Measurements from ENCODE around the gene KCNAB1. TPM values are rescaled to one million over a fixed set of nuclear protein-coding genes. Genes with fewer than 3 reads are reported as not detected.

KCNAB1 gene
- total RNA-seq, 2 experiments from 2014 or later = not detected

GRCh38 chr3:156443079-156443478 is 322.7 kb downstream of the KCNAB1 start:
- ChIA-PET CTCF (ENCODE audit: unreplicated experiment) (no interaction called here), POLR2A (interaction anchor here (0.5 to 0.7 kb wide), 2 partner anchors 33 to 311 kb away, joined by 6 read pairs; no protein-coding TSS in a partner anchor)
- H3K36me3 ChIP-seq (ENCODE audit: insufficient read depth, low read length) = no peaks in the 10 kb centered on the region
- no peaks in the 10 kb centered on the region for H3K9me3 ChIP-seq (ENCODE audit: low read length)
- no peaks in the 10 kb centered on the region for H3K79me2 ChIP-seq (ENCODE audit: insufficient read depth, low read depth, low read length)
- no peaks in the 10 kb centered on the region for H3K9me2 ChIP-seq (ENCODE audit: insufficient read depth, low read length)
- H3K4me3 ChIP-seq (ENCODE audit: low read depth, low read length, poor library complexity, severe bottlenecking) = no peak overlapping the region
- DNase-seq (ENCODE audit: low spot score) = no peak
- H2AFZ ChIP-seq (ENCODE audit: low read length) = no peak overlapping the region
- no peaks in the 10 kb centered on the region for H3K4me1 ChIP-seq (ENCODE audit: insufficient read depth, low read length, poor library complexity, severe bottlenecking)
- no TSS peak for BruUV-seq (replicated peaks)
- H3K27ac ChIP-seq (ENCODE audit: low read depth, low read length, poor library complexity, severe bottlenecking) = no peak overlapping the region
- H4K20me1 ChIP-seq (ENCODE audit: insufficient read depth, low read length) = no peaks in the 10 kb centered on the region
- TF ChIP-seq EZH2phosphoT487 (IDR thresholded peaks at IDR 0.05; ENCODE audit: borderline replicate concordance, low read depth, low read length) = no peak
- no peak for TF ChIP-seq CTCF (conservative IDR thresholded peaks at IDR 0.05; ENCODE audit: low read length)
- intact Hi-C loops (cut with micrococcal nuclease; ENCODE audit: unreplicated experiment) = no loop called here
- H3K4me2 ChIP-seq (ENCODE audit: low read length) = no peak overlapping the region

- ChIA-PET POLR2A (no interaction called here), CTCF (ENCODE audit: unreplicated experiment) (no interaction called here)
- H3K4me1 ChIP-seq (ENCODE audit: insufficient read depth, low read length, poor library complexity, severe bottlenecking) = no peaks in the 10 kb centered on the region
- no peak overlapping the region for H3K27ac ChIP-seq (ENCODE audit: low read depth, low read length, poor library complexity, severe bottlenecking)
- no peaks in the 10 kb centered on the region for H3K9me2 ChIP-seq (ENCODE audit: insufficient read depth, low read length)
- intact Hi-C loops (cut with micrococcal nuclease; ENCODE audit: unreplicated experiment) = no loop called here
- no peaks in the 10 kb centered on the region for H3K9me3 ChIP-seq (ENCODE audit: low read length)
- no peaks in the 10 kb centered on the region for H3K79me2 ChIP-seq (ENCODE audit: insufficient read depth, low read depth, low read length)
- no TSS peak for BruUV-seq (replicated peaks)
- no peak for DNase-seq (ENCODE audit: low spot score)
- no peaks in the 10 kb centered on the region for H4K20me1 ChIP-seq (ENCODE audit: insufficient read depth, low read length)
- H3K4me3 ChIP-seq (ENCODE audit: low read depth, low read length, poor library complexity, severe bottlenecking) = no peak overlapping the region
- H3K4me2 ChIP-seq (ENCODE audit: low read length) = no peak overlapping the region
- H2AFZ ChIP-seq (ENCODE audit: low read length) = no peak overlapping the region
- TF ChIP-seq EZH2phosphoT487 (IDR thresholded peaks at IDR 0.05; ENCODE audit: borderline replicate concordance, low read depth, low read length) (no peak), CTCF (conservative IDR thresholded peaks at IDR 0.05; ENCODE audit: low read length) (no peak)
- H3K36me3 ChIP-seq (ENCODE audit: insufficient read depth, low read length) = no peaks in the 10 kb centered on the region
Observed at GRCh38 chr3:156445117-156446090, 325.0 kb downstream of the KCNAB1 start.

- BruUV-seq (replicated peaks) = no TSS peak
- Histone ChIP-seq H3K4me2 (ENCODE audit: low read length) (no peak overlapping the region), H3K79me2 (ENCODE audit: insufficient read depth, low read depth, low read length) (no peaks in the 10 kb centered on the region), H3K9me3 (ENCODE audit: low read length) (no peaks in the 10 kb centered on the region), H3K9me2 (ENCODE audit: insufficient read depth, low read length) (no peaks in the 10 kb centered on the region), H3K4me1 (ENCODE audit: insufficient read depth, low read length, poor library complexity, severe bottlenecking) (no peaks in the 10 kb centered on the region), H4K20me1 (ENCODE audit: insufficient read depth, low read length) (no peaks in the 10 kb centered on the region), H2AFZ (ENCODE audit: low read length) (no peak overlapping the region), H3K27ac (ENCODE audit: low read depth, low read length, poor library complexity, severe bottlenecking) (no peak overlapping the region), H3K4me3 (ENCODE audit: low read depth, low read length, poor library complexity, severe bottlenecking) (no peak overlapping the region), H3K36me3 (ENCODE audit: insufficient read depth, low read length) (no peaks in the 10 kb centered on the region)
- intact Hi-C loops (cut with micrococcal nuclease; ENCODE audit: unreplicated experiment) = no loop called here
- no peak for TF ChIP-seq EZH2phosphoT487 (IDR thresholded peaks at IDR 0.05; ENCODE audit: borderline replicate concordance, low read depth, low read length)
- peak; percentile 68 for TF ChIP-seq CTCF (conservative IDR thresholded peaks at IDR 0.05; ENCODE audit: low read length)
- peak; percentile 36 for DNase-seq (ENCODE audit: low spot score)
- ChIA-PET CTCF (ENCODE audit: unreplicated experiment) (no interaction called here), POLR2A (no interaction called here)
Observed at GRCh38 chr3:156448300-156448699, 327.9 kb downstream of the KCNAB1 start.

Measured in OCI-LY7 (cell line).